NB4 (cell line): ENCODE data around the gene ARHGAP26.

Source experiments
- POLR2A ChIP-seq: IDR thresholded peaks from 2 replicates; pipeline ENCODE4 v1.6.1; 2011; ENCODE audit warnings: mild to moderate bottlenecking; ENCODE audit not compliant: insufficient read length; ENCODE audit errors: extremely low read depth
- TF ChIP-seq, protein P1 (sequence below): IDR thresholded peaks from one replicate; pipeline ENCODE4 v1.5.1; 2012; ENCODE audit warnings: low read depth, low read length

GRCh38 chr5:142753116-142753631, 17.0 kb upstream of the ARHGAP26 start:
- TF ChIP-seq, protein P1, sequence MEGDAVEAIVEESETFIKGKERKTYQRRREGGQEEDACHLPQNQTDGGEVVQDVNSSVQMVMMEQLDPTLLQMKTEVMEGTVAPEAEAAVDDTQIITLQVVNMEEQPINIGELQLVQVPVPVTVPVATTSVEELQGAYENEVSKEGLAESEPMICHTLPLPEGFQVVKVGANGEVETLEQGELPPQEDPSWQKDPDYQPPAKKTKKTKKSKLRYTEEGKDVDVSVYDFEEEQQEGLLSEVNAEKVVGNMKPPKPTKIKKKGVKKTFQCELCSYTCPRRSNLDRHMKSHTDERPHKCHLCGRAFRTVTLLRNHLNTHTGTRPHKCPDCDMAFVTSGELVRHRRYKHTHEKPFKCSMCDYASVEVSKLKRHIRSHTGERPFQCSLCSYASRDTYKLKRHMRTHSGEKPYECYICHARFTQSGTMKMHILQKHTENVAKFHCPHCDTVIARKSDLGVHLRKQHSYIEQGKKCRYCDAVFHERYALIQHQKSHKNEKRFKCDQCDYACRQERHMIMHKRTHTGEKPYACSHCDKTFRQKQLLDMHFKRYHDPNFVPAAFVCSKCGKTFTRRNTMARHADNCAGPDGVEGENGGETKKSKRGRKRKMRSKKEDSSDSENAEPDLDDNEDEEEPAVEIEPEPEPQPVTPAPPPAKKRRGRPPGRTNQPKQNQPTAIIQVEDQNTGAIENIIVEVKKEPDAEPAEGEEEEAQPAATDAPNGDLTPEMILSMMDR = no peak
- TF ChIP-seq POLR2A = no peak
